Measurements from ENCODE around the gene TXNRD2.

TXNRD2 gene

GRCh38 chr22:19826619-19826950 is 115.0 kb downstream of the TXNRD2 start:
- TF ChIP-seq CTCF (IDR thresholded peaks at IDR 0.05; ENCODE audit: poor library complexity, severe bottlenecking): no peak
- no peaks in the 10 kb centered on the region for H3K9me3 ChIP-seq (ENCODE audit: severe bottlenecking)
- no peak for ATAC-seq (ENCODE audit: low read depth)

GRCh38 chr22:19825904-19826618 is 115.6 kb downstream of the TXNRD2 start:
- no peak overlapping the region for H3K27ac ChIP-seq (ENCODE audit: poor library complexity, severe bottlenecking)
- no peaks in the 10 kb centered on the region for H3K9me3 ChIP-seq (ENCODE audit: severe bottlenecking)
- TF ChIP-seq CTCF (IDR thresholded peaks at IDR 0.05; ENCODE audit: poor library complexity, severe bottlenecking): no peak
- no peak for ATAC-seq (ENCODE audit: low read depth)
- H3K4me3 ChIP-seq (ENCODE audit: severe bottlenecking): no peak overlapping the region
- H3K4me1 ChIP-seq (ENCODE audit: insufficient read depth, poor library complexity, severe bottlenecking): peaks cover 18% of the 10 kb centered on the region
- no peaks in the 10 kb centered on the region for H3K27me3 ChIP-seq (ENCODE audit: insufficient read depth, poor library complexity, severe bottlenecking)
- DNase-seq (ENCODE audit: low spot score): no peak
- H3K36me3 ChIP-seq (ENCODE audit: low read depth): no peaks in the 10 kb centered on the region

More at GRCh38 chr22:19826619-19826950, 115.0 kb downstream of the TXNRD2 start:
- DNase-seq (ENCODE audit: low spot score): no peak
- H3K4me3 ChIP-seq (ENCODE audit: severe bottlenecking): no peak overlapping the region
- H3K27me3 ChIP-seq (ENCODE audit: insufficient read depth, poor library complexity, severe bottlenecking): no peaks in the 10 kb centered on the region
- H3K27ac ChIP-seq (ENCODE audit: poor library complexity, severe bottlenecking): no peak overlapping the region
- peaks cover 18% of the 10 kb centered on the region for H3K4me1 ChIP-seq (ENCODE audit: insufficient read depth, poor library complexity, severe bottlenecking)
- no peaks in the 10 kb centered on the region for H3K36me3 ChIP-seq (ENCODE audit: low read depth)
